ENCODE measurements around the gene PAX1.

The PAX1 gene

GRCh38 chr20:21703717-21704407 is 1.6 kb upstream of the PAX1 start:
- DNase-seq (ENCODE audit: low read depth): no peak

GRCh38 chr20:21704408-21705385 is 767 bp upstream of the PAX1 start:
- no peak for DNase-seq (ENCODE audit: low read depth)

GRCh38 chr20:21706261-21707195 is 1.1 kb downstream of the PAX1 start:
- DNase-seq (ENCODE audit: low read depth): no peak

GRCh38 chr20:21707267-21707666 is 1.8 kb downstream of the PAX1 start:
- DNase-seq (ENCODE audit: low read depth): no peak

- DNase-seq (ENCODE audit: low read depth): no peak
Observed at GRCh38 chr20:21707999-21708737, 2.7 kb downstream of the PAX1 start.

- DNase-seq (ENCODE audit: low read depth): no peak
Observed at GRCh38 chr20:21708738-21709534, 3.5 kb downstream of the PAX1 start.

GRCh38 chr20:21709535-21709904 is 4.1 kb downstream of the PAX1 start:
- DNase-seq (ENCODE audit: low read depth): no peak

GRCh38 chr20:21710341-21710740 is 4.9 kb downstream of the PAX1 start:
- no peak for DNase-seq (ENCODE audit: low read depth)

- DNase-seq (ENCODE audit: low read depth): no peak
Observed at GRCh38 chr20:21710863-21711431, 5.5 kb downstream of the PAX1 start.

GRCh38 chr20:21712443-21713059 is 7.1 kb downstream of the PAX1 start:
- no peak for DNase-seq (ENCODE audit: low read depth)

GRCh38 chr20:21713470-21713869 is 8.0 kb downstream of the PAX1 start:
- DNase-seq (ENCODE audit: low read depth): no peak

- peak; percentile 6 for DNase-seq (ENCODE audit: low read depth)
Observed at GRCh38 chr20:21713901-21714296, 8.4 kb downstream of the PAX1 start.

GRCh38 chr20:21714297-21715192 is 9.1 kb downstream of the PAX1 start:
- no peak for DNase-seq (ENCODE audit: low read depth)

GRCh38 chr20:21715193-21715881 is 9.9 kb downstream of the PAX1 start:
- no peak for DNase-seq (ENCODE audit: low read depth)

- DNase-seq (ENCODE audit: low read depth): peak; percentile 70
Observed at GRCh38 chr20:21719592-21720214, 14.2 kb downstream of the PAX1 start.

- no peak for DNase-seq (ENCODE audit: low read depth)
Observed at GRCh38 chr20:21725892-21726291, 20.4 kb downstream of the PAX1 start.

- DNase-seq (ENCODE audit: low read depth): no peak
Observed at GRCh38 chr20:21729316-21729715, 23.9 kb downstream of the PAX1 start.

- no peak for DNase-seq (ENCODE audit: low read depth)
Observed at GRCh38 chr20:21739161-21739560, 33.7 kb downstream of the PAX1 start.

All from iris pigment epithelial cell (primary cell).